K562 (cell line): Measurements from ENCODE around the gene DIP2A. TPM values are rescaled to one million over a fixed set of nuclear protein-coding genes. Genes with fewer than 3 reads are reported as not detected.

Source experiments
- ATAC-seq: fragments of 200-7000 bp; cut with Tn5 transposase; 3 replicates; pipeline ENCODE4 v1.9.1; 2020; ENCODE audit warnings: moderate library complexity
- BruUV-seq: library from RNA; stranded (reverse); fragments of 400-500 nt; replicated peaks from 2 replicates; lab custom pipeline; 2021; lab: Mats Ljungman, UMichigan
- CTCF ChIA-PET: fragments of 300-600 bp; formaldehyde crosslinking; extraction: SDS; loops from one replicate; lab custom pipeline; 2021; ENCODE audit warnings: low intra/inter-chr PET ratio; lab: Yijun Ruan, JAX
- POLR2A ChIA-PET: fragments of 300-600, 350-650 bp; sonication (Branson Sonifier 250); formaldehyde crosslinking; extraction: SDS; loops from one replicate; lab custom pipeline; 2021; ENCODE audit warnings: antibody characterized with exemption, inconsistent platforms; lab: Yijun Ruan, JAX
- DNase-seq, 4 experiments: peaks; one replicate each; pipeline versions ENCODE4 v3.0.0 to v3.0.0-alpha.2; 2011 to 2018; ENCODE audit warnings: low spot score in 3 of 4, mixed read lengths in 3 of 4; ENCODE audit errors: extremely low read depth in 1 of 4
- FAIRE-seq: peaks from 2 replicates; lab custom pipeline; 2011; peaks lifted over from hg19 to GRCh38; lab: Jason Lieb, UNC
- H2AFZ ChIP-seq: 2 replicates; pipeline ENCODE4 v1.6.0; 2011; ENCODE audit warnings: low read depth, low read length, control low read depth, inconsistent platforms
- H3K27ac ChIP-seq: fragments of 200-600 bp; 3 replicates; pipeline ENCODE4 v1.8.0; 2011; ENCODE audit warnings: low read depth, mild to moderate bottlenecking, control low read depth, inconsistent platforms, low read length, moderate library complexity, mixed read lengths; ENCODE audit errors: extremely low read depth
- H3K27me3 ChIP-seq, 2 experiments: fragments of 300-600 bp in 1 of 2; 2 replicates in 1 of 2; 3 replicates in 1 of 2; pipeline versions ENCODE4 v1.6.0 to v1.8.0; 2011; ENCODE audit warnings: inconsistent platforms in 2 of 2, low read length in 2 of 2, mild to moderate bottlenecking in 1 of 2, mixed read lengths in 1 of 2, moderate library complexity in 1 of 2; ENCODE audit not compliant: control insufficient read depth in 2 of 2, insufficient read depth in 2 of 2
- H3K36me3 ChIP-seq: fragments of 300-600 bp; 3 replicates; pipeline ENCODE4 v1.8.0; 2011; ENCODE audit warnings: mild to moderate bottlenecking, low read length, inconsistent platforms; ENCODE audit not compliant: control insufficient read depth, insufficient read depth
- H3K4me1 ChIP-seq, 2 experiments: fragments of 200-600 bp in 1 of 2; replicated peaks in 1 of 2; 2 replicates in 1 of 2; 3 replicates in 1 of 2; pipeline versions ENCODE4 v1.5.1 to v1.8.0; 2011; ENCODE audit warnings: inconsistent platforms in 2 of 2, low read length in 2 of 2, mild to moderate bottlenecking in 1 of 2, mixed read lengths in 1 of 2, moderate library complexity in 1 of 2; ENCODE audit not compliant: control insufficient read depth in 2 of 2, insufficient read depth in 2 of 2
- H3K4me2 ChIP-seq: 2 replicates; pipeline ENCODE4 v1.6.1; 2011; ENCODE audit warnings: low read length, control low read depth, inconsistent platforms, mixed read lengths; ENCODE audit not compliant: insufficient read depth
- H3K4me3 ChIP-seq: fragments of 200-600 bp; sonication (generic), shearing (Covaris generic); 2 replicates; pipeline ENCODE4 v1.5.1; 2016; ENCODE audit warnings: control low read depth, inconsistent platforms
- H3K79me2 ChIP-seq: fragments of 200-600 bp; 3 replicates; pipeline ENCODE4 v1.8.0; 2011; ENCODE audit warnings: low read length, inconsistent platforms; ENCODE audit not compliant: control insufficient read depth, insufficient read depth
- H3K9ac ChIP-seq, 2 experiments: 2 replicates each; pipeline versions ENCODE4 v1.6.0 to v1.6.1; 2011; ENCODE audit warnings: low read depth in 2 of 2, low read length in 2 of 2, control low read depth in 1 of 2, inconsistent platforms in 1 of 2, mild to moderate bottlenecking in 1 of 2, mixed read lengths in 1 of 2; ENCODE audit not compliant: insufficient read depth in 1 of 2
- H3K9me1 ChIP-seq: one replicate; pipeline ENCODE4 v1.6.0; 2011; ENCODE audit warnings: inconsistent platforms, mild to moderate bottlenecking, low read length, moderate library complexity; ENCODE audit not compliant: control insufficient read depth, insufficient read depth
- H3K9me3 ChIP-seq: replicated peaks from 2 replicates; pipeline ENCODE4 v1.5.1; 2011; ENCODE audit warnings: low read depth, low read length, inconsistent platforms; ENCODE audit not compliant: control insufficient read depth, insufficient read depth
- H4K20me1 ChIP-seq: replicated peaks from 2 replicates; pipeline ENCODE4 v1.6.1; 2011; ENCODE audit warnings: low read length, inconsistent platforms, mixed read lengths; ENCODE audit not compliant: control insufficient read depth, insufficient read depth
- HNRNPL ChIP-seq: fragments of 200-400 bp; formaldehyde crosslinking; IDR thresholded peaks from 2 replicates; pipeline ENCODE4 v1.6.1; 2017; ENCODE audit warnings: low read depth, mild to moderate bottlenecking, low read length
- LCOR ChIP-seq: sonication (generic); formaldehyde crosslinking; IDR thresholded peaks from 2 replicates; pipeline ENCODE4 v1.8.0; 2022; ENCODE audit warnings: mild to moderate bottlenecking, missing genetic modification reagents
- WGBS: fragments of 100-300 bp; shearing (Covaris generic); methylation state at CpG from one replicate; pipeline ENCODE4 v1.1.6; 2016; ENCODE audit warnings: low coverage, mixed read lengths; ENCODE audit not compliant: insufficient coverage; ENCODE audit errors: missing lambda C conversion rate; 5-methylcytosine and 5-hydroxymethylcytosine counted together
- in situ Hi-C: fragments of 300-500 bp; cut with MboI; formaldehyde crosslinking; loops from 4 replicates; pipeline ENCODE4 v1.15.0; 2018; ENCODE audit warnings: inconsistent platforms, mixed read lengths
- intact Hi-C: fragments of 100-400 bp; cut with micrococcal nuclease; formaldehyde crosslinking; loops from 2 replicates; pipeline ENCODE4 v1.14.2; 2022
- polyA plus RNA-seq, 8 experiments: library from polyadenylated mRNA; depleted of rRNA in 4 of 8; stranded (reverse) in 5 of 8; unstranded in 3 of 8; fragments of >200 nt; fragmentation: Nextera tagmentation in 2 of 8; fragmentation: Illumina TruSeq in 1 of 8; extraction: Ambion mirVana in 2 of 8; extraction: Trizol in 1 of 8; gene quantifications; 2 replicates each; pipeline versions ENCODE4 v1.2.1 to v1.2.3, GENCODE V29; 2011 to 2014; ENCODE audit warnings: inconsistent platforms in 1 of 8, missing spikeins in 1 of 8
- total RNA-seq, 7 experiments: library from RNA; depleted of rRNA in 6 of 7; stranded (reverse); fragments of >200 nt in 6 of 7; fragmentation: Illumina TruSeq in 2 of 7; extraction: Trizol in 2 of 7; gene quantifications; 2 replicates each; pipeline versions ENCODE4 v1.2.1 to v1.2.3, GENCODE V29; 2011 to 2021; ENCODE audit warnings: low replicate concordance in 1 of 7
- TF ChIP-seq, protein P1 (sequence below): sonication (generic); formaldehyde crosslinking; IDR thresholded peaks from 2 replicates; pipeline ENCODE4 v1.4.0; 2020; ENCODE audit warnings: mild to moderate bottlenecking, missing genetic modification reagents
- TF ChIP-seq, protein P2 (sequence below): fragments of 250-450 bp; sonication (Bioruptor Pico); IDR thresholded peaks from 2 replicates; pipeline ENCODE4 v1.6.1; 2021; ENCODE audit warnings: mild to moderate bottlenecking

Gene DIP2A
- total and polyA plus RNA-seq, 9 of the 15 experiments (the other 6 are each of a cell fraction or from before 2014, with no cell fraction given): 4.3 to 34.5 (median 20.3) TPM

DNA sequence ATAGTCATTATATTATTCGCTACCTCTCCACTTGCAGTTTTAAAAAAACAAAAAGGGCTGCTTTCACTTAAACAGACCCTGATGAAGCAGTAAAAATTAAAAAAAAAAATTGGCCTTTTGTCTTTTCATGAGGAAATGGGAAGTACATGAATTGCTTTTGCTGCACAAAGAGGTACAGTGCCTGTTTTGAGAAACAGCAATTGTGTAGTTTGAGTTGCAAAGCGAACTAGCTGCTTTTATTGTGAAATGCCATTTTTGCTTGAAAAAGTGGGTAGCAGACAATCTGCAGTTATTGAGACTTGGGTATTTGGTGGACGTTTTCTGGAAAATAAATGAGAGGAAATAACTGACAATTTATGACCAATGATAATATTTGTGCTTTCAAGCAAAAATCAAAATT, 7.0 kb downstream of the DIP2A start:
- Histone ChIP-seq H3K27me3 (no peaks in the 10 kb centered on the region), H3K79me2 (peaks cover 21% of the 10 kb centered on the region), H3K9me1 (no peaks in the 10 kb centered on the region), H3K9me3 (no peaks in the 10 kb centered on the region), H2AFZ (no peak overlapping the region), H4K20me1 (no peaks in the 10 kb centered on the region), H3K27ac (no peak overlapping the region), H3K9ac (no peak overlapping the region), H3K4me3 (no peak overlapping the region), H3K4me1 (no peaks in the 10 kb centered on the region; a peak in 1 of 5 replicates), H3K36me3 (peaks cover 53% of the 10 kb centered on the region; the same call in 2 of the 3 replicates), H3K4me2 (no peak overlapping the region)
- TF ChIP-seq, protein P1, sequence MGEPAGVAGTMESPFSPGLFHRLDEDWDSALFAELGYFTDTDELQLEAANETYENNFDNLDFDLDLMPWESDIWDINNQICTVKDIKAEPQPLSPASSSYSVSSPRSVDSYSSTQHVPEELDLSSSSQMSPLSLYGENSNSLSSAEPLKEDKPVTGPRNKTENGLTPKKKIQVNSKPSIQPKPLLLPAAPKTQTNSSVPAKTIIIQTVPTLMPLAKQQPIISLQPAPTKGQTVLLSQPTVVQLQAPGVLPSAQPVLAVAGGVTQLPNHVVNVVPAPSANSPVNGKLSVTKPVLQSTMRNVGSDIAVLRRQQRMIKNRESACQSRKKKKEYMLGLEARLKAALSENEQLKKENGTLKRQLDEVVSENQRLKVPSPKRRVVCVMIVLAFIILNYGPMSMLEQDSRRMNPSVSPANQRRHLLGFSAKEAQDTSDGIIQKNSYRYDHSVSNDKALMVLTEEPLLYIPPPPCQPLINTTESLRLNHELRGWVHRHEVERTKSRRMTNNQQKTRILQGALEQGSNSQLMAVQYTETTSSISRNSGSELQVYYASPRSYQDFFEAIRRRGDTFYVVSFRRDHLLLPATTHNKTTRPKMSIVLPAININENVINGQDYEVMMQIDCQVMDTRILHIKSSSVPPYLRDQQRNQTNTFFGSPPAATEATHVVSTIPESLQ (CRISPR knock-in tag): no peak
- no peak for TF ChIP-seq HNRNPL
- TF ChIP-seq, protein P2, sequence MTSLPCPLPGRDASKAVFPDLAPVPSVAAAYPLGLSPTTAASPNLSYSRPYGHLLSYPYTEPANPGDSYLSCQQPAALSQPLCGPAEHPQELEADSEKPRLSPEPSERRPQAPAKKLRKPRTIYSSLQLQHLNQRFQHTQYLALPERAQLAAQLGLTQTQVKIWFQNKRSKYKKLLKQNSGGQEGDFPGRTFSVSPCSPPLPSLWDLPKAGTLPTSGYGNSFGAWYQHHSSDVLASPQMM (CRISPR knock-in tag): no peak
- no peak for TF ChIP-seq LCOR (CRISPR knock-in tag)
- in situ Hi-C loops (no loop called here), intact Hi-C loops (loop anchor here (10.0 kb wide), 1 partner anchor 321 kb away; no protein-coding TSS in a partner anchor)
- DNase-seq (no peak), ATAC-seq (no peak), FAIRE-seq (no peak)
- ChIA-PET CTCF (no interaction called here), POLR2A (no interaction called here)
- BruUV-seq: no TSS peak
- WGBS: 76% methylated on average over 3 of the region's 3 CpGs
